SU-DHL-6 (cell line): ENCODE measurements around the gene TIMELESS.

Experiments
- EZH2phosphoT487 ChIP-seq: fragments of 200-600 bp; sonication (generic), shearing (Covaris generic); conservative IDR thresholded peaks from 2 replicates; pipeline ENCODE4 v1.6.1; 2018; ENCODE audit warnings: mild to moderate bottlenecking, antibody characterized with exemption, low read length, moderate library complexity, mixed read lengths
- TF ChIP-seq, protein P1 (sequence below): fragments of 200-600 bp; sonication (generic); IDR thresholded peaks from one replicate; pipeline ENCODE4 v1.5.1; 2017; ENCODE audit warnings: antibody characterized with exemption, mild to moderate bottlenecking, low read length, moderate library complexity; ENCODE audit not compliant: insufficient read depth, poor library complexity, severe bottlenecking

DNA sequence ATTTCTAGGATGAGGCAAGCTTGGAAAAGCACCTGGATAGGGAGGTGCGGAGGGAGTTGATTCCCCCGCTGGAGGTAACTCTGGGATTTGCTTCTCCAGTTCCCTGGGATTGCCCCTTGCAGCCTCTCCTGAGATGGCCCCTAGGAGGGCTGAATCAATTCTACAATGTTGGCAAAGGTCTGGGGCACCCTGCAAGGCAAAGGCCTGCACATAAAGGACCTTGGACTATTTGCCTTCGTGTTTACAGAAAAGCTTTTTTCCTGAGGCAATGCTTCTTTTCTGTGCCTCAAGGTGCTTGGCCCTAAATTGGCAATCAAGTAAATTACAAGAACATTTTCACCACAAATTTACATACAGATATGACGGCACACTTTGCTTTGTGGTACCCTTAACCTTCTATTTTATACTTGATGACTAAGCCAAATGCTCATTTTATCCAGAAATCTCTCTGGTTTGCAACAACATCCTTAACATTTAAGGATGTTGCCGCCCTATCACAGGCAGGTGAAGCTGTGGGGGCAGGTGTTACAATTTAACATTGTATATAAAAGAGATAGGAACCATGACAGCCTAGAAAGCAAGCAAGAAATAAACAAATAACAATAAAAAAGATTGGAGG is 40.3 kb downstream of the TIMELESS start:
- TF ChIP-seq, protein P1, sequence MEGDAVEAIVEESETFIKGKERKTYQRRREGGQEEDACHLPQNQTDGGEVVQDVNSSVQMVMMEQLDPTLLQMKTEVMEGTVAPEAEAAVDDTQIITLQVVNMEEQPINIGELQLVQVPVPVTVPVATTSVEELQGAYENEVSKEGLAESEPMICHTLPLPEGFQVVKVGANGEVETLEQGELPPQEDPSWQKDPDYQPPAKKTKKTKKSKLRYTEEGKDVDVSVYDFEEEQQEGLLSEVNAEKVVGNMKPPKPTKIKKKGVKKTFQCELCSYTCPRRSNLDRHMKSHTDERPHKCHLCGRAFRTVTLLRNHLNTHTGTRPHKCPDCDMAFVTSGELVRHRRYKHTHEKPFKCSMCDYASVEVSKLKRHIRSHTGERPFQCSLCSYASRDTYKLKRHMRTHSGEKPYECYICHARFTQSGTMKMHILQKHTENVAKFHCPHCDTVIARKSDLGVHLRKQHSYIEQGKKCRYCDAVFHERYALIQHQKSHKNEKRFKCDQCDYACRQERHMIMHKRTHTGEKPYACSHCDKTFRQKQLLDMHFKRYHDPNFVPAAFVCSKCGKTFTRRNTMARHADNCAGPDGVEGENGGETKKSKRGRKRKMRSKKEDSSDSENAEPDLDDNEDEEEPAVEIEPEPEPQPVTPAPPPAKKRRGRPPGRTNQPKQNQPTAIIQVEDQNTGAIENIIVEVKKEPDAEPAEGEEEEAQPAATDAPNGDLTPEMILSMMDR = no peak
- no peak for TF ChIP-seq EZH2phosphoT487
